Measurements from ENCODE around the gene SUN5.
"Not testable (repeated sequence)": the region's sequence is repeated elsewhere in the genome, so short reads cannot be mapped to it uniquely, and the experiment has no call there.

SUN5 gene

GRCh38 chr20:32978009-32978335, 26.3 kb downstream of the SUN5 start:
- H3K4me3 ChIP-seq (replicated peaks; ENCODE audit: low read depth, low read length) = no peak overlapping the region
- H3K36me3 ChIP-seq (ENCODE audit: control insufficient read depth, insufficient read depth, low read length) = no peaks in the 10 kb centered on the region
- DNase-seq (ENCODE audit: extremely low read depth, insufficient read length) = no peak
- H3K27me3 ChIP-seq (replicated peaks; ENCODE audit: control insufficient read depth, insufficient read depth, low read length) = no peaks in the 10 kb centered on the region
- no peak for TF ChIP-seq CTCF (IDR thresholded peaks at IDR 0.05; ENCODE audit: insufficient read depth, low read length, poor library complexity, severe bottlenecking)

DNA sequence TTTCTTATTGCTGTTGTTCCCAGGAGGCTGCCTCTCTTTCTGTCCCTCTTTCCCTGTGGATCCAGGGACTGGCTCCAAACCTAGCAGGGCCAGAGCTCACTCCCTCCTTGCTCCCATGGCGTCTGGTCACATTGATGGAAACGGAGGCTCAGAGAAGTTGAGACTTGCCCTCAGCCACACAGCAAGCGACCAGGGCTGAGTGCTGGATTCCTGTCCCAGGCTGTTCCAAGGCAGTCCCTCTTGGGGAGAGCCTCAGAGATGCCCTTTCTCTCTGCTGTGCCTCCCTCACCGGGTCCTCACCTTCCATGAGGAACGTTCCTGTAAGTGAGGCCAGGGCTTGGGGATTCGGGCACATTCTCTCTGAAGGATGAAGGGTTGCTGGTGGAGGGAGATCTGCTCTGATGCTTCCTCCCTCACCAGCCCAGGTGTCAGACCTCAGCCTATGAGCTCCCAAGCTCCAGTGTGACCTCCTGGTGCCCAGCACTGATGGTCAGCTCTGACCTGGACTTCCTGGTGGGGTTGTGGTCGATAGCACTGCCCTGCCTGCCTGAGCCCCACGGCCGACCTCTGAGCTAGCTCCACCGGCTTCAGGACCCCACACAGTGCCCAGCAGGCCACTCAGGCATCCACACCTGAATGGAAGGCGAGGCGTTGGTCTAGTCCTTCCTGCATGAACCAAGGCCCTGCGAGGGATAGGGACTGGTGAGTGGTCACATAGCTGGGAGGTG, 26.8 kb downstream of the SUN5 start:
- Histone ChIP-seq H3K4me3 (replicated peaks; ENCODE audit: low read depth, low read length) (no peak overlapping the region), H3K36me3 (ENCODE audit: control insufficient read depth, insufficient read depth, low read length) (no peaks in the 10 kb centered on the region), H3K27me3 (replicated peaks; ENCODE audit: control insufficient read depth, insufficient read depth, low read length) (no peaks in the 10 kb centered on the region)
- no peak for DNase-seq (ENCODE audit: extremely low read depth, insufficient read length)
- no peak for TF ChIP-seq CTCF (IDR thresholded peaks at IDR 0.05; ENCODE audit: insufficient read depth, low read length, poor library complexity, severe bottlenecking)

DNA sequence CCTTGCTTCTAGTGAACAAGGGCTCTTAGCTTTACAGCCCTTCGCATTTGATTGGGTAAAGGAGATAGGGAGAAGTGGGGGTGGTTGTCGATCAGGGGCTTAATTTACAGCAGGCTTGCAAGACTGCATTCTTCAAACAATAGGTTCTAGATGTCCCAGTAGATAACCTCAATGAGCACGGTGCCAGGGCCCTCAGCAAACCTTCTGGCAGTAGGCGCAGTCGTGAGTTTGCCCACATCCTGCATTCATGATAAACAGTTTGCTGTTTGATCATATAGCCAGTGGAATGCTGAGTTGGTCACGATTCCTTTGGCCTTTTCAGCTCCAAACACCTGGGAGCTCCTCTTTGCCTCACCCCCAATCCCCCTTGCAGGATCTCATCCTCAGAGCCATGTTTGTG, 27.5 kb downstream of the SUN5 start:
- H3K27me3 ChIP-seq (replicated peaks; ENCODE audit: control insufficient read depth, insufficient read depth, low read length) = no peaks in the 10 kb centered on the region
- H3K36me3 ChIP-seq (ENCODE audit: control insufficient read depth, insufficient read depth, low read length) = no peaks in the 10 kb centered on the region
- DNase-seq (ENCODE audit: extremely low read depth, insufficient read length) = no peak
- TF ChIP-seq CTCF (IDR thresholded peaks at IDR 0.05; ENCODE audit: insufficient read depth, low read length, poor library complexity, severe bottlenecking) = no peak
- no peak overlapping the region for H3K4me3 ChIP-seq (replicated peaks; ENCODE audit: low read depth, low read length)

DNA sequence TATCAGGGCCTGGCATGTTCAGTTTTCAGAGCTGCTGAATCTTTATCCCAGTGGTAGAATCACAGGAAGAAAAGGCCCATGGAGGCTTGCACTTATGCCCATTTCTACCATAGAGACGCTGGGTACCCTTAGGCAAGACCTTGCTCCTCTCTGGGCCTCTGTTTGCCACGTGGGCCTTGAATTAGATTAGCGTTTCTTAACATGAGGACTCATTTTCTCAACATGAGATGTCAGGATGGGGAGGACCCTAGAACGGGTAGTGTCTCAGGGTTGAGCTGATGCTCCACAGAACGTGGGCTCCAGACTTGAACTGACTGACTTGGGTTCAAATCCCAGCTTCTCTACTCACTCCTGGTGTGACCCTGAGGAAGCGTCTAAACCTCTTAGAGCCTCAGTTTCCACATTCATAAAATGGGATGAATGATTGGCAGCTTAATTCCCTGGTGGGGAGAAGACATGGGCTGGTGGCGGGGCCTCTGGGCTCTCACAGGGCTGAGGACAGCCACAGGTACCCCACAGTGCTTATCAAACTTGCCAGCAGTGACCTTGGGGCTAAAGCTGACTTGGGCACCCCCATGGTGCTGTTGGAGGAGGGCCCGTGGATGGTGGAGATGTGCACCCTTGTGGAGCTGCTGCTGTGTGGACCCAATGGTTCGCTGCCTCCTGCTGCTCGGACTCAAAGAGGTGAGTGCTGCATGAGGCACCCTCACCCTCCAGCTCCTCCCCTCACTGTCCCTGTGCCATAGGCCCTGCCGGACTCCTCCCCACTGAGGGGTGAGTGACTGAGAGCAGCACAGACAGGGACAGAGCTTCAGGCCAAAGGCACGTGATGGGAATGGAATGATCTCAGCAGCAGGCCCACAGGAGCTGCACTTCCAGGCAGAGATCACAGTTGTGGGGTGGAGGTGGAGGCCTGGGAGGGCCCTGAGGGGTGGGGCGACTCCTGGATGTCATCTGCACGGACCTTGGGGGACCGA, 28.2 kb downstream of the SUN5 start:
- H3K27me3 ChIP-seq (replicated peaks; ENCODE audit: control insufficient read depth, insufficient read depth, low read length) = no peaks in the 10 kb centered on the region
- H3K4me3 ChIP-seq (replicated peaks; ENCODE audit: low read depth, low read length) = no peak overlapping the region
- no peak for TF ChIP-seq CTCF (IDR thresholded peaks at IDR 0.05; ENCODE audit: insufficient read depth, low read length, poor library complexity, severe bottlenecking)
- H3K36me3 ChIP-seq (ENCODE audit: control insufficient read depth, insufficient read depth, low read length) = no peaks in the 10 kb centered on the region
- no peak for DNase-seq (ENCODE audit: extremely low read depth, insufficient read length)

GRCh38 chr20:32975121-32975520, 29.1 kb downstream of the SUN5 start:
- not testable (repeated sequence) for H3K4me3 ChIP-seq (replicated peaks; ENCODE audit: low read depth, low read length); H3K27me3 ChIP-seq (replicated peaks; ENCODE audit: control insufficient read depth, insufficient read depth, low read length); DNase-seq (ENCODE audit: extremely low read depth, insufficient read length)

DNA sequence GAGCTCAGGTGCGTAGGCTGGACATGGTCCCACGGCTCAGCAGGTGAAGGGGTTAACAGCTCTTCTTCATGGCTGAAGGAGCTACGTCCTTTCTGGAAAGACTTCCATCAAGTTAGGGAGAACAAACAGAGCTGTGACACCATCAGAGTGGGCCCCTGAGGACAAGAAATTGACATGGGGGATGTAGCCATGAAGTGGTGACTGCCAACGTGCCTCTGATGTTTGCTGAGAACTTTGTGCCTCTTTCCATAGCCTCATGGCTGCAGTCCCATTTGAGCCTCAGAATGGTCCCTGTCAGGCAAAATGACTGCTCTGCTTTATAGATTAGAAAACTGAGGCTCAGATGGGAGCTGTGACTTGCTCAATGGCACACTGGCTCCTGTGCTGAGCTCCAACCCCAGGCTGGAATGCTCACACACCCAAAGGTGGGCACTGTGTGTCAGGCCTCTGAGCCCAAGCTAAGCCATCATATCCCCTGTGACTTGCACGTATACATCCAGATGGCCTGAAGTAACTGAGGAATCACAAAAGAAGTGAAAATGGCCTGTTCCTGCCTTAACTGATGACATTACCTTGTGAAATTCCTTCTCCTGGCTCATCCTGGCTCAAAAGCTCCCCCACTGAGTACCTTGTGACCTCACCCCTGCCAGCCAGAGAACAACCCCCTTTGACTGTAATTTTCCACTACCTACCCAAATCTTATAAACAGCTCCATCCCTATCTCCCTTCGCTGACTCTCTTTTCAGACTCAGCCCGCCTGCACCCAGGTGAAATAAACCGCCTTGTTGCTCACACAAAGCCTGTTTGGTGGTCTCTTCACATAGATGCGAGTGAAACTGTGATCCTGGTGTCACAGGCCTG, 29.8 kb downstream of the SUN5 start:
- not testable (repeated sequence) for H3K4me3 ChIP-seq (replicated peaks; ENCODE audit: low read depth, low read length); H3K27me3 ChIP-seq (replicated peaks; ENCODE audit: control insufficient read depth, insufficient read depth, low read length); DNase-seq (ENCODE audit: extremely low read depth, insufficient read length); H3K36me3 ChIP-seq (ENCODE audit: control insufficient read depth, insufficient read depth, low read length)

More at GRCh38 chr20:32975121-32975520, 29.1 kb downstream of the SUN5 start:
- H3K36me3 ChIP-seq (ENCODE audit: control insufficient read depth, insufficient read depth, low read length) = not testable (repeated sequence)

Measured in GM06990 (cell line).